ENCODE measurements around the gene DTNBP1.

DNA sequence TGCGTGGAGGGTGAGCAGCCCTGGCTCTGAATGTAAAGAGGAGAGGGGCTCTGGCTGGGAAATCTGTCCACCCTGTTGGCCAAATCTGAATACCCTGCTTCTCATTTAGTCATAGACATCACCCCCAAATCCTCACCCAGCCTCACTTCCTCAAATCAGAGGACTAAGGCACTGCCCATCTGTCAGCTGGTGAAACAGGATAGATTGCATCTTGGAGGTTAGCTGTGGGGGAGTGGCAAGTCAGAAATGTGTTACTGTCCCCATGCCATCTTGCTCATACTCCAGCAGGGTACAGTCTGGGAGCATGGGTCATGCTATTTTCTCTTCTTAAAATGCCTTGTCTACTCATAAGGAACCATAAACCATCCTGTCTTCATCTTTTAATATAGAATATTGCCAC, 9.5 kb upstream of the DTNBP1 start:
- TF ChIP-seq, protein P1, sequence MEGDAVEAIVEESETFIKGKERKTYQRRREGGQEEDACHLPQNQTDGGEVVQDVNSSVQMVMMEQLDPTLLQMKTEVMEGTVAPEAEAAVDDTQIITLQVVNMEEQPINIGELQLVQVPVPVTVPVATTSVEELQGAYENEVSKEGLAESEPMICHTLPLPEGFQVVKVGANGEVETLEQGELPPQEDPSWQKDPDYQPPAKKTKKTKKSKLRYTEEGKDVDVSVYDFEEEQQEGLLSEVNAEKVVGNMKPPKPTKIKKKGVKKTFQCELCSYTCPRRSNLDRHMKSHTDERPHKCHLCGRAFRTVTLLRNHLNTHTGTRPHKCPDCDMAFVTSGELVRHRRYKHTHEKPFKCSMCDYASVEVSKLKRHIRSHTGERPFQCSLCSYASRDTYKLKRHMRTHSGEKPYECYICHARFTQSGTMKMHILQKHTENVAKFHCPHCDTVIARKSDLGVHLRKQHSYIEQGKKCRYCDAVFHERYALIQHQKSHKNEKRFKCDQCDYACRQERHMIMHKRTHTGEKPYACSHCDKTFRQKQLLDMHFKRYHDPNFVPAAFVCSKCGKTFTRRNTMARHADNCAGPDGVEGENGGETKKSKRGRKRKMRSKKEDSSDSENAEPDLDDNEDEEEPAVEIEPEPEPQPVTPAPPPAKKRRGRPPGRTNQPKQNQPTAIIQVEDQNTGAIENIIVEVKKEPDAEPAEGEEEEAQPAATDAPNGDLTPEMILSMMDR (tag by site-specific recombination; IDR thresholded peaks at IDR 0.05): no peak
- TF ChIP-seq ZNF174 (tag by site-specific recombination; IDR thresholded peaks at IDR 0.05) (no peak), ZNF488 (tag by site-specific recombination; IDR thresholded peaks at IDR 0.05) (no peak), ZNF114 (tag by site-specific recombination; IDR thresholded peaks at IDR 0.05) (no peak), ZNF558 (tag by site-specific recombination; IDR thresholded peaks at IDR 0.05) (no peak), ZNF658 (tag by site-specific recombination; IDR thresholded peaks at IDR 0.05) (no peak), KLF10 (tag by site-specific recombination; IDR thresholded peaks at IDR 0.05) (no peak), ZNF37A (tag by site-specific recombination; IDR thresholded peaks at IDR 0.05) (no peak)
- TF ChIP-seq, protein P2, sequence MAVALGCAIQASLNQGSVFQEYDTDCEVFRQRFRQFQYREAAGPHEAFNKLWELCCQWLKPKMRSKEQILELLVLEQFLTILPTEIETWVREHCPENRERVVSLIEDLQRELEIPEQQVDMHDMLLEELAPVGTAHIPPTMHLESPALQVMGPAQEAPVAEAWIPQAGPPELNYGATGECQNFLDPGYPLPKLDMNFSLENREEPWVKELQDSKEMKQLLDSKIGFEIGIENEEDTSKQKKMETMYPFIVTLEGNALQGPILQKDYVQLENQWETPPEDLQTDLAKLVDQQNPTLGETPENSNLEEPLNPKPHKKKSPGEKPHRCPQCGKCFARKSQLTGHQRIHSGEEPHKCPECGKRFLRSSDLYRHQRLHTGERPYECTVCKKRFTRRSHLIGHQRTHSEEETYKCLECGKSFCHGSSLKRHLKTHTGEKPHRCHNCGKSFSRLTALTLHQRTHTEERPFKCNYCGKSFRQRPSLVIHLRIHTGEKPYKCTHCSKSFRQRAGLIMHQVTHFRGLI (tag by site-specific recombination; IDR thresholded peaks at IDR 0.05): no peak

Measured in HEK293 (cell line).